Measurements from ENCODE around the gene TP63.

The TP63 gene

GRCh38 chr3:189714991-189715961, 84.1 kb downstream of the TP63 start:
- DNase-seq, result no peak
- Histone ChIP-seq H3K36me3 (ENCODE audit: control insufficient read depth, insufficient read depth, low read length) (no peaks in the 10 kb centered on the region), H3K27ac (ENCODE audit: insufficient read depth, low read length, poor library complexity, severe bottlenecking) (no peak overlapping the region), H3K9me3 (ENCODE audit: control insufficient read depth, low read length) (no peaks in the 10 kb centered on the region), H3K4me1 (ENCODE audit: control insufficient read depth, insufficient read depth, low read length, poor library complexity, severe bottlenecking) (peaks cover 7% of the 10 kb centered on the region), H3K4me3 (ENCODE audit: insufficient read depth, low read depth, low read length, poor library complexity, severe bottlenecking) (no peak overlapping the region), H3K27me3 (replicated peaks; ENCODE audit: control insufficient read depth, insufficient read depth, low read length, poor library complexity, severe bottlenecking) (no peaks in the 10 kb centered on the region)

- Histone ChIP-seq H3K9me3 (ENCODE audit: control insufficient read depth, low read length) (no peaks in the 10 kb centered on the region), H3K27me3 (replicated peaks; ENCODE audit: control insufficient read depth, insufficient read depth, low read length, poor library complexity, severe bottlenecking) (no peaks in the 10 kb centered on the region), H3K36me3 (ENCODE audit: control insufficient read depth, insufficient read depth, low read length) (no peaks in the 10 kb centered on the region), H3K4me3 (ENCODE audit: insufficient read depth, low read depth, low read length, poor library complexity, severe bottlenecking) (no peak overlapping the region), H3K4me1 (ENCODE audit: control insufficient read depth, insufficient read depth, low read length, poor library complexity, severe bottlenecking) (peaks cover 7% of the 10 kb centered on the region), H3K27ac (ENCODE audit: insufficient read depth, low read length, poor library complexity, severe bottlenecking) (no peak overlapping the region)
- DNase-seq, result no peak
Measured at GRCh38 chr3:189718215-189718614, 87.0 kb downstream of the TP63 start.

GRCh38 chr3:189720736-189721417, 89.7 kb downstream of the TP63 start:
- no peak for DNase-seq
- no peak overlapping the region for H3K4me3 ChIP-seq (ENCODE audit: insufficient read depth, low read depth, low read length, poor library complexity, severe bottlenecking)
- H3K9me3 ChIP-seq (ENCODE audit: control insufficient read depth, low read length), result no peaks in the 10 kb centered on the region
- no peak overlapping the region for H3K27ac ChIP-seq (ENCODE audit: insufficient read depth, low read length, poor library complexity, severe bottlenecking)
- no peaks in the 10 kb centered on the region for H3K4me1 ChIP-seq (ENCODE audit: control insufficient read depth, insufficient read depth, low read length, poor library complexity, severe bottlenecking)
- H3K36me3 ChIP-seq (ENCODE audit: control insufficient read depth, insufficient read depth, low read length), result no peaks in the 10 kb centered on the region
- H3K27me3 ChIP-seq (replicated peaks; ENCODE audit: control insufficient read depth, insufficient read depth, low read length, poor library complexity, severe bottlenecking), result no peaks in the 10 kb centered on the region

- no peaks in the 10 kb centered on the region for H3K4me1 ChIP-seq (ENCODE audit: control insufficient read depth, insufficient read depth, low read length, poor library complexity, severe bottlenecking)
- no peak overlapping the region for H3K4me3 ChIP-seq (ENCODE audit: insufficient read depth, low read depth, low read length, poor library complexity, severe bottlenecking)
- no peaks in the 10 kb centered on the region for H3K36me3 ChIP-seq (ENCODE audit: control insufficient read depth, insufficient read depth, low read length)
- no peak for DNase-seq
- H3K27me3 ChIP-seq (replicated peaks; ENCODE audit: control insufficient read depth, insufficient read depth, low read length, poor library complexity, severe bottlenecking), result no peaks in the 10 kb centered on the region
- H3K27ac ChIP-seq (ENCODE audit: insufficient read depth, low read length, poor library complexity, severe bottlenecking), result no peak overlapping the region
- H3K9me3 ChIP-seq (ENCODE audit: control insufficient read depth, low read length), result no peaks in the 10 kb centered on the region
Measured at GRCh38 chr3:189721873-189722665, 90.9 kb downstream of the TP63 start.

- H3K9me3 ChIP-seq (ENCODE audit: control insufficient read depth, low read length), result no peaks in the 10 kb centered on the region
- no peaks in the 10 kb centered on the region for H3K36me3 ChIP-seq (ENCODE audit: control insufficient read depth, insufficient read depth, low read length)
- no peak overlapping the region for H3K4me3 ChIP-seq (ENCODE audit: insufficient read depth, low read depth, low read length, poor library complexity, severe bottlenecking)
- H3K27ac ChIP-seq (ENCODE audit: insufficient read depth, low read length, poor library complexity, severe bottlenecking), result no peak overlapping the region
- no peaks in the 10 kb centered on the region for H3K27me3 ChIP-seq (replicated peaks; ENCODE audit: control insufficient read depth, insufficient read depth, low read length, poor library complexity, severe bottlenecking)
- DNase-seq, result no peak
- H3K4me1 ChIP-seq (ENCODE audit: control insufficient read depth, insufficient read depth, low read length, poor library complexity, severe bottlenecking), result no peaks in the 10 kb centered on the region
Measured at GRCh38 chr3:189724356-189724755, 93.2 kb downstream of the TP63 start.

GRCh38 chr3:189726277-189726676, 95.1 kb downstream of the TP63 start:
- no peak overlapping the region for H3K27ac ChIP-seq (ENCODE audit: insufficient read depth, low read length, poor library complexity, severe bottlenecking)
- no peaks in the 10 kb centered on the region for H3K9me3 ChIP-seq (ENCODE audit: control insufficient read depth, low read length)
- no peak for DNase-seq
- no peaks in the 10 kb centered on the region for H3K27me3 ChIP-seq (replicated peaks; ENCODE audit: control insufficient read depth, insufficient read depth, low read length, poor library complexity, severe bottlenecking)
- no peaks in the 10 kb centered on the region for H3K4me1 ChIP-seq (ENCODE audit: control insufficient read depth, insufficient read depth, low read length, poor library complexity, severe bottlenecking)
- no peak overlapping the region for H3K4me3 ChIP-seq (ENCODE audit: insufficient read depth, low read depth, low read length, poor library complexity, severe bottlenecking)
- H3K36me3 ChIP-seq (ENCODE audit: control insufficient read depth, insufficient read depth, low read length), result no peaks in the 10 kb centered on the region

- no peaks in the 10 kb centered on the region for H3K9me3 ChIP-seq (ENCODE audit: control insufficient read depth, low read length)
- DNase-seq, result no peak
Measured at GRCh38 chr3:189727158-189727557, 96.0 kb downstream of the TP63 start.

GRCh38 chr3:189727898-189728297, 96.7 kb downstream of the TP63 start:
- Histone ChIP-seq H3K27me3 (replicated peaks; ENCODE audit: control insufficient read depth, insufficient read depth, low read length, poor library complexity, severe bottlenecking) (no peaks in the 10 kb centered on the region), H3K4me1 (ENCODE audit: control insufficient read depth, insufficient read depth, low read length, poor library complexity, severe bottlenecking) (no peaks in the 10 kb centered on the region), H3K9me3 (ENCODE audit: control insufficient read depth, low read length) (no peaks in the 10 kb centered on the region), H3K36me3 (ENCODE audit: control insufficient read depth, insufficient read depth, low read length) (no peaks in the 10 kb centered on the region), H3K4me3 (ENCODE audit: insufficient read depth, low read depth, low read length, poor library complexity, severe bottlenecking) (no peak overlapping the region), H3K27ac (ENCODE audit: insufficient read depth, low read length, poor library complexity, severe bottlenecking) (no peak overlapping the region)
- no peak for DNase-seq

More at GRCh38 chr3:189727158-189727557, 96.0 kb downstream of the TP63 start:
- Histone ChIP-seq H3K27me3 (replicated peaks; ENCODE audit: control insufficient read depth, insufficient read depth, low read length, poor library complexity, severe bottlenecking) (no peaks in the 10 kb centered on the region), H3K27ac (ENCODE audit: insufficient read depth, low read length, poor library complexity, severe bottlenecking) (no peak overlapping the region), H3K36me3 (ENCODE audit: control insufficient read depth, insufficient read depth, low read length) (no peaks in the 10 kb centered on the region), H3K4me3 (ENCODE audit: insufficient read depth, low read depth, low read length, poor library complexity, severe bottlenecking) (no peak overlapping the region), H3K4me1 (ENCODE audit: control insufficient read depth, insufficient read depth, low read length, poor library complexity, severe bottlenecking) (no peaks in the 10 kb centered on the region)

GRCh38 chr3:189728915-189729314, 97.7 kb downstream of the TP63 start:
- no peaks in the 10 kb centered on the region for H3K9me3 ChIP-seq (ENCODE audit: control insufficient read depth, low read length)
- H3K36me3 ChIP-seq (ENCODE audit: control insufficient read depth, insufficient read depth, low read length), result no peaks in the 10 kb centered on the region
- no peak for DNase-seq
- no peak overlapping the region for H3K27ac ChIP-seq (ENCODE audit: insufficient read depth, low read length, poor library complexity, severe bottlenecking)
- no peaks in the 10 kb centered on the region for H3K4me1 ChIP-seq (ENCODE audit: control insufficient read depth, insufficient read depth, low read length, poor library complexity, severe bottlenecking)
- H3K27me3 ChIP-seq (replicated peaks; ENCODE audit: control insufficient read depth, insufficient read depth, low read length, poor library complexity, severe bottlenecking), result no peaks in the 10 kb centered on the region
- no peak overlapping the region for H3K4me3 ChIP-seq (ENCODE audit: insufficient read depth, low read depth, low read length, poor library complexity, severe bottlenecking)
